Kidney (tissue), 14 donors: ENCODE results near the gene CMSS1. TPM values are rescaled to one million over a fixed set of nuclear protein-coding genes. Genes with fewer than 3 reads are reported as not detected.

Experiments used
- DNase-seq, 5 donors: peaks; one replicate each; pipeline ENCODE4 v3.0.0-alpha.2; 2013 to 2020
- FAIRE-seq: peaks from 2 replicates; lab custom pipeline; 2012; peaks lifted over from hg19 to GRCh38; lab: Jason Lieb, UNC
- H3K27ac ChIP-seq, 2 donors: one replicate each; pipeline ENCODE4 v1.7.0; 2013; ENCODE audit warnings: low read depth in 2 of 2, low read length in 2 of 2, inconsistent platforms in 1 of 2
- H3K27me3 ChIP-seq: one replicate; pipeline ENCODE4 v1.7.1; 2013; ENCODE audit warnings: low read length, inconsistent platforms; ENCODE audit not compliant: control insufficient read depth, insufficient read depth
- H3K36me3 ChIP-seq, 3 donors: one replicate each; pipeline versions ENCODE4 v1.7.0 to v1.7.1; 2013; ENCODE audit warnings: low read length in 3 of 3, control low read depth in 1 of 3, inconsistent platforms in 1 of 3; ENCODE audit not compliant: insufficient read depth in 3 of 3, control insufficient read depth in 2 of 3
- H3K4me1 ChIP-seq, 3 donors: one replicate each; pipeline versions ENCODE4 v1.7.0 to v1.7.1; 2013; ENCODE audit warnings: low read length in 3 of 3, inconsistent platforms in 1 of 3, low read depth in 1 of 3; ENCODE audit not compliant: control insufficient read depth in 2 of 3, insufficient read depth in 2 of 3
- H3K4me3 ChIP-seq, 3 donors: one replicate each; pipeline versions ENCODE4 v1.7.0 to v1.8.1; 2013; ENCODE audit warnings: low read length in 3 of 3, control low read depth in 1 of 3, inconsistent platforms in 1 of 3
- H3K9ac ChIP-seq, 3 donors: one replicate each; pipeline versions ENCODE4 v1.7.0 to v1.7.1; 2013; ENCODE audit warnings: low read length in 3 of 3, control low read depth in 1 of 3, inconsistent platforms in 1 of 3
- H3K9me3 ChIP-seq, 3 donors: one replicate each; pipeline versions ENCODE4 v1.7.0 to v1.7.1; 2013; ENCODE audit warnings: low read length in 3 of 3, control low read depth in 1 of 3, inconsistent platforms in 1 of 3; ENCODE audit not compliant: control insufficient read depth in 2 of 3, insufficient read depth in 1 of 3
- intact Hi-C: fragments of 100-400 bp; cut with DNase I; formaldehyde crosslinking; loops from one replicate; pipeline ENCODE4 v1.11.1; 2022
- polyA plus RNA-seq: library from polyadenylated mRNA; stranded (reverse); fragments of 350-450 nt; fragmentation: Illumina TruSeq; extraction: RNeasy Lipid Tissue Mini Kit (QIAGEN cat#74804); gene quantifications from one replicate; pipeline ENCODE4 v1.2.3, GENCODE V29; 2014; ENCODE audit warnings: low read depth, low replicate concordance; ENCODE audit not compliant: insufficient read depth
- total RNA-seq: library from RNA; stranded (reverse); fragmentation: NEBNext Ultra II Directional; extraction: Animal tissue kit (Norgen Biotek cat#: 25700); gene quantifications from one replicate; pipeline ENCODE4 v1.2.1, GENCODE V29; 2021
- TF ChIP-seq, protein P1 (sequence below): IDR thresholded peaks from 3 replicates; pipeline ENCODE4 v1.5.1; 2012; ENCODE audit warnings: mild to moderate bottlenecking, moderate library complexity, borderline replicate concordance; ENCODE audit not compliant: insufficient read depth; ENCODE audit errors: extremely low read depth
- donor health status: control.
- donor health status: control.
- donor health status: control.
- donor health status: control.
- donor health status: control.
- donor health status: DM: yes; HTN: yes; CAD: no.
- donor health status: Normal renal cell carcinoma (clear cell type).

The CMSS1 gene
- total and polyA plus RNA-seq, 2 donors from 2014 or later: 26.4 to 27.0 TPM

GRCh38 chr3:99943931-99944761 is 126.5 kb downstream of the CMSS1 start:
- FAIRE-seq: no peak
- no peaks in the 10 kb centered on the region for H3K27me3 ChIP-seq
- TF ChIP-seq, protein P1, sequence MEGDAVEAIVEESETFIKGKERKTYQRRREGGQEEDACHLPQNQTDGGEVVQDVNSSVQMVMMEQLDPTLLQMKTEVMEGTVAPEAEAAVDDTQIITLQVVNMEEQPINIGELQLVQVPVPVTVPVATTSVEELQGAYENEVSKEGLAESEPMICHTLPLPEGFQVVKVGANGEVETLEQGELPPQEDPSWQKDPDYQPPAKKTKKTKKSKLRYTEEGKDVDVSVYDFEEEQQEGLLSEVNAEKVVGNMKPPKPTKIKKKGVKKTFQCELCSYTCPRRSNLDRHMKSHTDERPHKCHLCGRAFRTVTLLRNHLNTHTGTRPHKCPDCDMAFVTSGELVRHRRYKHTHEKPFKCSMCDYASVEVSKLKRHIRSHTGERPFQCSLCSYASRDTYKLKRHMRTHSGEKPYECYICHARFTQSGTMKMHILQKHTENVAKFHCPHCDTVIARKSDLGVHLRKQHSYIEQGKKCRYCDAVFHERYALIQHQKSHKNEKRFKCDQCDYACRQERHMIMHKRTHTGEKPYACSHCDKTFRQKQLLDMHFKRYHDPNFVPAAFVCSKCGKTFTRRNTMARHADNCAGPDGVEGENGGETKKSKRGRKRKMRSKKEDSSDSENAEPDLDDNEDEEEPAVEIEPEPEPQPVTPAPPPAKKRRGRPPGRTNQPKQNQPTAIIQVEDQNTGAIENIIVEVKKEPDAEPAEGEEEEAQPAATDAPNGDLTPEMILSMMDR: no peak
- H3K4me3 ChIP-seq: no peak overlapping the region
- H3K4me1 ChIP-seq: peaks cover 0 to 3% (median 0%) of the 10 kb centered on the region in 3 donors
- H3K36me3 ChIP-seq: no peaks in the 10 kb centered on the region
- H3K9ac ChIP-seq: no peak overlapping the region
- no peaks in the 10 kb centered on the region for H3K9me3 ChIP-seq
- H3K27ac ChIP-seq: no peak overlapping the region
- intact Hi-C loops: no loop called here
- DNase-seq: no peak

DNA sequence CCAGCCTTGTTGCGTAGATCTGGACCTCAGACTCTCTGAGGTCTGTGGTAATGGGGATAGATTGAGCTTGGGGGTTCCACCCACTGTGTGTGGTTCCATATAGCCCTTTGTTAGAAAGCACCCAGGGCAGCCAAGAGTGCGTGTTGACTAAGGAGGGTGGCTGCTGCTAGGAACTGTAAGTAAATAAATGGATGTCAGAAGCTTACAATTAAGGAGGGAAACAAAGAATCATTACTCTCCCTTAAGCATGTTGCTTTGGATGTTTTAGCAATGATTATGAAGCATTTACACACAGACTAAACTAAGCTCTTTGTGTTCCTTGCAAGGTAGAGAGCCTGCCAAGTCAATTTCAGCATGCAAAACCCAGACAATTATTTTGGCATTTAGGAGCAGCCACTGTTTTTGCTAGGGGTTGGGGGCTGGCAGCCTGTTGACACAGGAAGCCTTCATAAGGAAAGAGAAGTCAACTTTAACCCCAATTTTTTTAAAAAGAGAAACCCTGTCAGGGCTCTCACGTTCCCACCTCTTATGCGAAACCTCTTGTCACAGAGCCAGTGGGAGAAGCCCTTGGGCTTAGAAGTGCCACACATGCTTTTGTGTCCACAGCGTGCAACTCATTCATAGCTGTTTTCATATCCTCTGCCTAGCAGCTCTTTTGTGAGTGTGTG is 127.8 kb downstream of the CMSS1 start:
- H3K36me3 ChIP-seq: no peaks in the 10 kb centered on the region
- FAIRE-seq (no peak), DNase-seq (no peak)
- peaks cover 0 to 3% (median 0%) of the 10 kb centered on the region in 3 donors for H3K4me1 ChIP-seq
- H3K9me3 ChIP-seq: no peaks in the 10 kb centered on the region
- H3K27ac ChIP-seq: no peak overlapping the region
- no peak overlapping the region for H3K9ac ChIP-seq
- H3K27me3 ChIP-seq: no peaks in the 10 kb centered on the region
- TF ChIP-seq, protein P1: no peak
- intact Hi-C loops: no loop called here
- no peak overlapping the region for H3K4me3 ChIP-seq

- Histone ChIP-seq H3K4me1 (peaks cover 0 to 3% (median 0%) of the 10 kb centered on the region in 3 donors), H3K9ac (no peak overlapping the region), H3K4me3 (no peak overlapping the region), H3K27me3 (no peaks in the 10 kb centered on the region), H3K9me3 (no peaks in the 10 kb centered on the region), H3K27ac (no peak overlapping the region), H3K36me3 (no peaks in the 10 kb centered on the region)
- TF ChIP-seq, protein P1: no peak
- FAIRE-seq: no peak
- intact Hi-C loops: no loop called here
- no peak for DNase-seq
Measured at GRCh38 chr3:99947356-99947755, 129.7 kb downstream of the CMSS1 start.
